Measurements from ENCODE around the gene DHH. TPM values are rescaled to one million over a fixed set of nuclear protein-coding genes. Genes with fewer than 3 reads are reported as not detected.

DHH gene
- total RNA-seq, 6 donors from 2014 or later = 0.39 to 3.1 (median 0.76) TPM; not detected in 1

GRCh38 chr12:49108958-49109404 is 14.4 kb upstream of the DHH start:
- Histone ChIP-seq H3K4me3 (peak overlapping the region in 3 of 4 donors; percentile 82 to 94 (median 86)), H3K4me1 (peaks cover 37 to 66% (median 46%) of the 10 kb centered on the region in 4 donors), H3K9me3 (no peaks in the 10 kb centered on the region), H3K27me3 (no peaks in the 10 kb centered on the region), H3K36me3 (peaks cover 0 to 30% (median 19%) of the 10 kb centered on the region in 4 donors), H3K27ac (peak overlapping the region; percentile 94 to 100 (median 98))
- peak; percentile 44 to 67 for ATAC-seq (ENCODE audit: low FRiP score in 2 of 2)
- 5 to 21% methylated on average over 4 of the region's 4 CpGs for WGBS, 2 donors
- peak in 1 of 2 donors; percentile 81 for DNase-seq
- TF ChIP-seq EP300 (IDR thresholded peaks at IDR 0.05) = no peak
- TF ChIP-seq, protein P1, sequence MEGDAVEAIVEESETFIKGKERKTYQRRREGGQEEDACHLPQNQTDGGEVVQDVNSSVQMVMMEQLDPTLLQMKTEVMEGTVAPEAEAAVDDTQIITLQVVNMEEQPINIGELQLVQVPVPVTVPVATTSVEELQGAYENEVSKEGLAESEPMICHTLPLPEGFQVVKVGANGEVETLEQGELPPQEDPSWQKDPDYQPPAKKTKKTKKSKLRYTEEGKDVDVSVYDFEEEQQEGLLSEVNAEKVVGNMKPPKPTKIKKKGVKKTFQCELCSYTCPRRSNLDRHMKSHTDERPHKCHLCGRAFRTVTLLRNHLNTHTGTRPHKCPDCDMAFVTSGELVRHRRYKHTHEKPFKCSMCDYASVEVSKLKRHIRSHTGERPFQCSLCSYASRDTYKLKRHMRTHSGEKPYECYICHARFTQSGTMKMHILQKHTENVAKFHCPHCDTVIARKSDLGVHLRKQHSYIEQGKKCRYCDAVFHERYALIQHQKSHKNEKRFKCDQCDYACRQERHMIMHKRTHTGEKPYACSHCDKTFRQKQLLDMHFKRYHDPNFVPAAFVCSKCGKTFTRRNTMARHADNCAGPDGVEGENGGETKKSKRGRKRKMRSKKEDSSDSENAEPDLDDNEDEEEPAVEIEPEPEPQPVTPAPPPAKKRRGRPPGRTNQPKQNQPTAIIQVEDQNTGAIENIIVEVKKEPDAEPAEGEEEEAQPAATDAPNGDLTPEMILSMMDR (IDR thresholded peaks at IDR 0.05) = no peak
- peak; percentile 48 to 68 for TF ChIP-seq POLR2AphosphoS5 (IDR thresholded peaks at IDR 0.05)
- peak in 1 of 4 donors; percentile 38 for TF ChIP-seq POLR2A (IDR thresholded peaks at IDR 0.05)

- Histone ChIP-seq H3K27ac (peak overlapping the region in 1 of 4 donors; percentile 3), H3K9me3 (no peaks in the 10 kb centered on the region), H3K4me1 (peaks cover 36 to 60% (median 48%) of the 10 kb centered on the region in 4 donors), H3K36me3 (peaks cover 12 to 64% (median 53%) of the 10 kb centered on the region in 4 donors), H3K27me3 (no peaks in the 10 kb centered on the region), H3K4me3 (no peak overlapping the region)
- TF ChIP-seq POLR2A (IDR thresholded peaks at IDR 0.05) (no peak), POLR2AphosphoS5 (IDR thresholded peaks at IDR 0.05) (no peak)
- TF ChIP-seq, protein P1 (IDR thresholded peaks at IDR 0.05) = no peak
- DNase-seq (no peak), ATAC-seq (ENCODE audit: low FRiP score in 2 of 2) (no peak)
- 85 to 86% methylated on average over 9 of the region's 9 CpGs for WGBS, 2 donors
These were observed 11.0 kb upstream of the DHH start for GRCh38 chr12:49105504-49106084.

- ATAC-seq (ENCODE audit: low FRiP score in 2 of 2) (no peak), DNase-seq (no peak)
- TF ChIP-seq POLR2AphosphoS5 (IDR thresholded peaks at IDR 0.05) = no peak
- TF ChIP-seq EP300 (IDR thresholded peaks at IDR 0.05) = no peak
- TF ChIP-seq, protein P1 (IDR thresholded peaks at IDR 0.05) = no peak
- no peak for TF ChIP-seq POLR2A (IDR thresholded peaks at IDR 0.05)
- H3K4me3 ChIP-seq = no peak overlapping the region
- H3K27me3 ChIP-seq = no peaks in the 10 kb centered on the region
- 50 to 92% methylated on average over 2 to 3 of the region's 3 CpGs for WGBS, 2 donors
- peak overlapping the region in 3 of 4 donors; percentile 2 to 54 (median 11) for H3K27ac ChIP-seq
- peaks cover 12 to 72% (median 60%) of the 10 kb centered on the region in 4 donors for H3K36me3 ChIP-seq
- no peaks in the 10 kb centered on the region for H3K9me3 ChIP-seq
- peaks cover 36 to 60% (median 48%) of the 10 kb centered on the region in 4 donors for H3K4me1 ChIP-seq
These were observed 10.2 kb upstream of the DHH start for GRCh38 chr12:49104822-49105221.

GRCh38 chr12:49100380-49100779 is 5.8 kb upstream of the DHH start:
- DNase-seq = no peak
- Histone ChIP-seq H3K27me3 (no peaks in the 10 kb centered on the region), H3K4me1 (peaks cover 4 to 20% (median 17%) of the 10 kb centered on the region in 4 donors), H3K9me3 (no peaks in the 10 kb centered on the region), H3K4me3 (no peak overlapping the region), H3K27ac (no peak overlapping the region), H3K36me3 (peaks cover 12 to 88% (median 75%) of the 10 kb centered on the region in 4 donors)
- WGBS, 2 donors = 93 to 96% methylated on average over 6 of the region's 6 CpGs
- no peak for ATAC-seq (ENCODE audit: low FRiP score in 2 of 2)
- TF ChIP-seq EP300 (IDR thresholded peaks at IDR 0.05) (no peak), POLR2AphosphoS5 (IDR thresholded peaks at IDR 0.05) (no peak), POLR2A (IDR thresholded peaks at IDR 0.05) (no peak)
- TF ChIP-seq, protein P1 (IDR thresholded peaks at IDR 0.05) = no peak

Measured in upper lobe of left lung (tissue), 6 donors.